ENCODE data around the gene SPRYD3. TPM values are rescaled to one million over a fixed set of nuclear protein-coding genes. Genes with fewer than 3 reads are reported as not detected.

Gene SPRYD3
- total RNA-seq, 1 experiment from 2014 or later = 47.5 TPM

- intact Hi-C loops (cut with micrococcal nuclease) = no loop called here
- Histone ChIP-seq H3K79me2 (ENCODE audit: insufficient read depth, low read length) (peaks cover 23% of the 10 kb centered on the region; the same call in 1 of the 2 replicates), H3K27me3 (ENCODE audit: insufficient read depth, low read length) (no peaks in the 10 kb centered on the region), H3K36me3 (ENCODE audit: control insufficient read depth in 1 of 2, insufficient read depth in 2 of 2, low read length in 2 of 2) (no peaks in the 10 kb centered on the region), H3K9me2 (ENCODE audit: insufficient read depth) (no peaks in the 10 kb centered on the region), H3K27ac (ENCODE audit: low read depth, low read length) (peak overlapping the region; percentile 91; the same call in 1 of the 2 replicates), H3K4me2 (ENCODE audit: low read length) (peak overlapping the region; percentile 97), H3K9ac (ENCODE audit: low read length) (peak overlapping the region; percentile 75; the same call in 1 of the 2 replicates), H3K9me3 (ENCODE audit: control insufficient read depth in 1 of 2, insufficient read depth in 1 of 2, low read depth in 1 of 2, low read length in 2 of 2) (no peaks in the 10 kb centered on the region), H4K20me1 (ENCODE audit: insufficient read depth) (no peaks in the 10 kb centered on the region), H3K4me3 (replicated peaks in 1 of 2; ENCODE audit: low read depth in 1 of 2, low read length in 2 of 2) (no peak overlapping the region), H2AFZ (ENCODE audit: low read depth, low read length, poor library complexity, severe bottlenecking) (no peak overlapping the region), H3K4me1 (ENCODE audit: control insufficient read depth in 1 of 2, insufficient read depth in 2 of 2, low read length in 2 of 2) (peaks cover 59 to 78% of the 10 kb centered on the region in 2 experiments)
- ChIA-PET CTCF (interaction anchor here (0.7 to 2.0 kb wide), 4 partner anchors 10 to 167 kb away, joined by 3 to 5 read pairs (median 4); no protein-coding TSS in a partner anchor), POLR2A (no interaction called here), RAD21 (ENCODE audit: low non-redundant PET in 1 of 2, low total read pairs in 2 of 2, uncharacterized antibody in 2 of 2, unreplicated experiment in 2 of 2) (interaction anchor here in 1 of 2 experiments (1.3 kb wide), 1 partner anchor 46 kb away, joined by 3 read pairs; the partner anchor contains the start of gene IGFBP6)
- ATAC-seq (no peak), DNase-seq (ENCODE audit: low read depth, low spot score) (no peak)
- BruUV-seq (replicated peaks) = TSS peak; percentile 26
- TF ChIP-seq REST (IDR thresholded peaks at IDR 0.05; ENCODE audit: low read depth) = no peak
- no peak for TF ChIP-seq ZFX (IDR thresholded peaks at IDR 0.05)
- no peak for TF ChIP-seq TCF7L2 (IDR thresholded peaks at IDR 0.05; ENCODE audit: borderline replicate concordance, extremely low read depth, insufficient read depth, insufficient read length)
- no peak for TF ChIP-seq SIN3A (IDR thresholded peaks at IDR 0.05; ENCODE audit: low read depth)
- no peak for TF ChIP-seq EZH2 (IDR thresholded peaks at IDR 0.05)
- TF ChIP-seq CBX3 (IDR thresholded peaks at IDR 0.05; ENCODE audit: low read depth) = no peak
- no peak for TF ChIP-seq MAX (IDR thresholded peaks at IDR 0.05)
- no peak for TF ChIP-seq RAD21 (IDR thresholded peaks at IDR 0.05; ENCODE audit: low read depth)
- no peak for TF ChIP-seq CTCF (IDR thresholded peaks at IDR 0.05 in 2 of 3, conservative IDR thresholded peaks at IDR 0.05 in 1 of 3; ENCODE audit: borderline replicate concordance in 1 of 3, insufficient read depth in 1 of 3, low read depth in 2 of 3, low read length in 2 of 3)
- no peak for TF ChIP-seq ZBTB33 (IDR thresholded peaks at IDR 0.05; ENCODE audit: extremely low read depth, insufficient replicate concordance, low read length)
- TF ChIP-seq YY1 (IDR thresholded peaks at IDR 0.05; ENCODE audit: extremely low read depth, insufficient replicate concordance, low read depth, low read length) = no peak
- TF ChIP-seq POLR2A (IDR thresholded peaks at IDR 0.05; ENCODE audit: borderline replicate concordance, extremely low read depth, insufficient read depth, insufficient read length) = no peak
Observed at GRCh38 chr12:53051881-53052412, 27.2 kb downstream of the SPRYD3 start.
